Esophagus squamous epithelium (tissue), 4 donors: ENCODE measurements around the gene CXCR6.

ENCODE experiments used
- CTCF ChIP-seq, 6 experiments: fragments of 450-650 bp in 4 of 6; fragments of 200-600 bp in 2 of 6; sonication (generic) in 2 of 6; IDR thresholded peaks; one replicate each; pipeline ENCODE4 v1.5.1; 2016 to 2019; ENCODE audit warnings: antibody characterized with exemption in 6 of 6, mild to moderate bottlenecking in 4 of 6, moderate library complexity in 4 of 6
- POLR2A ChIP-seq, 4 donors: fragments of 450-650 bp; IDR thresholded peaks; one replicate each; pipeline ENCODE4 v1.6.1; 2017; ENCODE audit warnings: antibody characterized with exemption in 4 of 4, mild to moderate bottlenecking in 4 of 4, moderate library complexity in 3 of 4

GRCh38 chr3:45917146-45917898 is 25.9 kb upstream of the CXCR6 start:
- no peak for TF ChIP-seq CTCF (IDR thresholded peaks at IDR 0.05)
- TF ChIP-seq POLR2A (IDR thresholded peaks at IDR 0.05): no peak
